COLO829 (cell line): ENCODE measurements around the gene LASP1NB.
"Not testable (repeated sequence)": the region's sequence is repeated elsewhere in the genome, so short reads cannot be mapped to it uniquely, and the experiment has no call there.

Experiments
- DNase-seq: peaks from one replicate; pipeline ENCODE4 v3.0.0; 2012; ENCODE audit warnings: low spot score

Gene LASP1NB

GRCh38 chr17:38897176-38897575 lies 28.2 kb upstream of the LASP1NB start:
- DNase-seq = no peak

- no peak for DNase-seq
Observed at GRCh38 chr17:38897671-38898290, 27.6 kb upstream of the LASP1NB start.

GRCh38 chr17:38898291-38898679 lies 27.1 kb upstream of the LASP1NB start:
- DNase-seq = no peak

GRCh38 chr17:38898812-38899348 lies 26.5 kb upstream of the LASP1NB start:
- no peak for DNase-seq

GRCh38 chr17:38899421-38899820 lies 26.0 kb upstream of the LASP1NB start:
- DNase-seq = no peak

GRCh38 chr17:38900978-38901656 lies 24.3 kb upstream of the LASP1NB start:
- DNase-seq = no peak

GRCh38 chr17:38903404-38903803 lies 22.0 kb upstream of the LASP1NB start:
- no peak for DNase-seq

- DNase-seq = no peak
Observed at GRCh38 chr17:38904892-38905291, 20.5 kb upstream of the LASP1NB start.

GRCh38 chr17:38905375-38905774 lies 20.0 kb upstream of the LASP1NB start:
- DNase-seq = no peak

- DNase-seq = no peak
Observed at GRCh38 chr17:38906460-38907228, 18.8 kb upstream of the LASP1NB start.

- DNase-seq = no peak
Observed at GRCh38 chr17:38907930-38908675, 17.3 kb upstream of the LASP1NB start.

GRCh38 chr17:38908676-38909181 lies 16.7 kb upstream of the LASP1NB start:
- DNase-seq = no peak

- DNase-seq = no peak
Observed at GRCh38 chr17:38910325-38910724, 15.1 kb upstream of the LASP1NB start.

- DNase-seq = no peak
Observed at GRCh38 chr17:38911081-38911730, 14.2 kb upstream of the LASP1NB start.

- not testable (repeated sequence) for DNase-seq
Observed at GRCh38 chr17:38911731-38912081, 13.7 kb upstream of the LASP1NB start.

GRCh38 chr17:38912221-38912813 lies 13.1 kb upstream of the LASP1NB start:
- DNase-seq = no peak

- DNase-seq = no peak
Observed at GRCh38 chr17:38914741-38915638, 10.4 kb upstream of the LASP1NB start.

- no peak for DNase-seq
Observed at GRCh38 chr17:38915639-38915995, 9.8 kb upstream of the LASP1NB start.

- no peak for DNase-seq
Observed at GRCh38 chr17:38916771-38917170, 8.6 kb upstream of the LASP1NB start.

GRCh38 chr17:38917259-38917658 lies 8.2 kb upstream of the LASP1NB start:
- no peak for DNase-seq
